Retinal pigment epithelial cell (primary cell): ENCODE measurements around the gene GOLT1A.
A peak's percentile ranks its signal among the peaks of the same experiment; 100 is the strongest.

Source experiments
- DNase-seq: peaks from one replicate; pipeline ENCODE4 v3.0.0-alpha.2; 2010; ENCODE audit warnings: low read depth
- H3K4me3 ChIP-seq: 2 replicates; pipeline ENCODE4 v1.5.1; 2011; ENCODE audit warnings: mild to moderate bottlenecking, low read length, control low read depth, moderate library complexity
- CTCF ChIP-seq: conservative IDR thresholded peaks from 2 replicates; pipeline ENCODE4 v1.5.1; 2011; ENCODE audit warnings: low read depth, low read length, control low read depth, inconsistent platforms

Gene GOLT1A

GRCh38 chr1:204150702-204151551 is 62.9 kb downstream of the GOLT1A start:
- H3K4me3 ChIP-seq = peak overlapping the region; percentile 56
- DNase-seq = no peak
- no peak for TF ChIP-seq CTCF

GRCh38 chr1:204149635-204150565 is 63.9 kb downstream of the GOLT1A start:
- no peak overlapping the region for H3K4me3 ChIP-seq
- no peak for DNase-seq
- TF ChIP-seq CTCF = no peak

- DNase-seq = no peak
- H3K4me3 ChIP-seq = no peak overlapping the region
- no peak for TF ChIP-seq CTCF
These were observed 64.7 kb downstream of the GOLT1A start for GRCh38 chr1:204149107-204149506.
